SK-N-SH (cell line): ENCODE measurements around the gene NFASC.

Experiments used
- FOSL2 ChIP-seq: IDR thresholded peaks from 2 replicates; pipeline ENCODE4 v1.4.0; 2012; ENCODE audit warnings: low read depth, mild to moderate bottlenecking, moderate library complexity, borderline replicate concordance
- GABPA ChIP-seq: IDR thresholded peaks from 2 replicates; pipeline ENCODE4 v1.4.0; 2012; ENCODE audit warnings: low read depth, mild to moderate bottlenecking
- NFIC ChIP-seq: IDR thresholded peaks from 2 replicates; pipeline ENCODE4 v1.4.0; 2012; ENCODE audit warnings: borderline replicate concordance
- POLR2AphosphoS5 ChIP-seq: IDR thresholded peaks from 2 replicates; pipeline ENCODE4 v1.6.1; 2012; ENCODE audit warnings: low read depth, low read length
- SIN3A ChIP-seq: IDR thresholded peaks from 2 replicates; pipeline ENCODE4 v1.6.1; 2012; ENCODE audit warnings: low read depth, mild to moderate bottlenecking, low read length, moderate library complexity, borderline replicate concordance
- SMC3 ChIP-seq: IDR thresholded peaks from 2 replicates; pipeline ENCODE4 v1.6.1; 2012; ENCODE audit warnings: low read depth, low read length, improper control_type of control experiment
- TCF12 ChIP-seq: IDR thresholded peaks from 2 replicates; pipeline ENCODE4 v1.4.0; 2012
- TF ChIP-seq, protein P1 (sequence below): IDR thresholded peaks from 2 replicates; pipeline ENCODE4 v1.4.0; 2012; ENCODE audit warnings: low read depth, borderline replicate concordance
- TF ChIP-seq, protein P2 (sequence below): IDR thresholded peaks from 2 replicates; pipeline ENCODE4 v1.4.0; 2012; ENCODE audit warnings: low read depth
- TF ChIP-seq, protein P3 (sequence below): fragments of 200-600 bp; sonication (generic); IDR thresholded peaks from 2 replicates; pipeline ENCODE4 v1.6.1; 2017; ENCODE audit warnings: antibody characterized with exemption, mild to moderate bottlenecking, moderate library complexity
- TF ChIP-seq, protein P4 (sequence below): IDR thresholded peaks from 2 replicates; pipeline ENCODE4 v1.4.0; 2012; ENCODE audit warnings: low read depth, borderline replicate concordance

DNA sequence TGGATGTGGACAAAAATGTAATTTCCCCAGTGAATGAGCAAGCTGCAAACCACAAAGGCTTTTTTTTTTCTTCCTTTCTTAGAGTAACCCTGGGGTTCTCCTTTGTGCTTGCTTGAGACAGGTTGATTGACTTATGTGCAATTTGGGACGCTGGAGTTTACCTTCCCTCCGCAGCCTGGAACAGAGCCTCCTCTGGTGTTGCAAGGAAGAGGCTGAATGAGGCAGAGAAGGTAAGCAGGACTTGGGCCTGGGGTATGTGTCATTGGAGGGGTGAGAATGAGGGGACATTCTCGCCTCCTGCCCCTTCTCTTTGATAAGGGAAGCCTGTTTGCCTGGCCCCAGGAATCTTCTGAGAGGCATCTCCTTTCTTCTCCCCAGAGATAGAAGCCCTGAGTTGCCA lies 49.8 kb downstream of the NFASC start:
- TF ChIP-seq, protein P1, sequence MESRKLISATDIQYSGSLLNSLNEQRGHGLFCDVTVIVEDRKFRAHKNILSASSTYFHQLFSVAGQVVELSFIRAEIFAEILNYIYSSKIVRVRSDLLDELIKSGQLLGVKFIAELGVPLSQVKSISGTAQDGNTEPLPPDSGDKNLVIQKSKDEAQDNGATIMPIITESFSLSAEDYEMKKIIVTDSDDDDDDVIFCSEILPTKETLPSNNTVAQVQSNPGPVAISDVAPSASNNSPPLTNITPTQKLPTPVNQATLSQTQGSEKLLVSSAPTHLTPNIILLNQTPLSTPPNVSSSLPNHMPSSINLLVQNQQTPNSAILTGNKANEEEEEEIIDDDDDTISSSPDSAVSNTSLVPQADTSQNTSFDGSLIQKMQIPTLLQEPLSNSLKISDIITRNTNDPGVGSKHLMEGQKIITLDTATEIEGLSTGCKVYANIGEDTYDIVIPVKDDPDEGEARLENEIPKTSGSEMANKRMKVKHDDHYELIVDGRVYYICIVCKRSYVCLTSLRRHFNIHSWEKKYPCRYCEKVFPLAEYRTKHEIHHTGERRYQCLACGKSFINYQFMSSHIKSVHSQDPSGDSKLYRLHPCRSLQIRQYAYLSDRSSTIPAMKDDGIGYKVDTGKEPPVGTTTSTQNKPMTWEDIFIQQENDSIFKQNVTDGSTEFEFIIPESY: no peak
- TF ChIP-seq, protein P2, sequence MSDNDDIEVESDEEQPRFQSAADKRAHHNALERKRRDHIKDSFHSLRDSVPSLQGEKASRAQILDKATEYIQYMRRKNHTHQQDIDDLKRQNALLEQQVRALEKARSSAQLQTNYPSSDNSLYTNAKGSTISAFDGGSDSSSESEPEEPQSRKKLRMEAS: no peak
- TF ChIP-seq GABPA (no peak), TCF12 (no peak), POLR2AphosphoS5 (no peak), SIN3A (no peak), FOSL2 (no peak), SMC3 (no peak), NFIC (no peak)
- TF ChIP-seq, protein P3, sequence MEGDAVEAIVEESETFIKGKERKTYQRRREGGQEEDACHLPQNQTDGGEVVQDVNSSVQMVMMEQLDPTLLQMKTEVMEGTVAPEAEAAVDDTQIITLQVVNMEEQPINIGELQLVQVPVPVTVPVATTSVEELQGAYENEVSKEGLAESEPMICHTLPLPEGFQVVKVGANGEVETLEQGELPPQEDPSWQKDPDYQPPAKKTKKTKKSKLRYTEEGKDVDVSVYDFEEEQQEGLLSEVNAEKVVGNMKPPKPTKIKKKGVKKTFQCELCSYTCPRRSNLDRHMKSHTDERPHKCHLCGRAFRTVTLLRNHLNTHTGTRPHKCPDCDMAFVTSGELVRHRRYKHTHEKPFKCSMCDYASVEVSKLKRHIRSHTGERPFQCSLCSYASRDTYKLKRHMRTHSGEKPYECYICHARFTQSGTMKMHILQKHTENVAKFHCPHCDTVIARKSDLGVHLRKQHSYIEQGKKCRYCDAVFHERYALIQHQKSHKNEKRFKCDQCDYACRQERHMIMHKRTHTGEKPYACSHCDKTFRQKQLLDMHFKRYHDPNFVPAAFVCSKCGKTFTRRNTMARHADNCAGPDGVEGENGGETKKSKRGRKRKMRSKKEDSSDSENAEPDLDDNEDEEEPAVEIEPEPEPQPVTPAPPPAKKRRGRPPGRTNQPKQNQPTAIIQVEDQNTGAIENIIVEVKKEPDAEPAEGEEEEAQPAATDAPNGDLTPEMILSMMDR: no peak
- TF ChIP-seq, protein P4, sequence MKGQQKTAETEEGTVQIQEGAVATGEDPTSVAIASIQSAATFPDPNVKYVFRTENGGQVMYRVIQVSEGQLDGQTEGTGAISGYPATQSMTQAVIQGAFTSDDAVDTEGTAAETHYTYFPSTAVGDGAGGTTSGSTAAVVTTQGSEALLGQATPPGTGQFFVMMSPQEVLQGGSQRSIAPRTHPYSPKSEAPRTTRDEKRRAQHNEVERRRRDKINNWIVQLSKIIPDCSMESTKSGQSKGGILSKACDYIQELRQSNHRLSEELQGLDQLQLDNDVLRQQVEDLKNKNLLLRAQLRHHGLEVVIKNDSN: no peak
